Fibroblast of lung (primary cell): ENCODE measurements around the gene MRPS31.

Source experiments
- EZH2 ChIP-seq: IDR thresholded peaks from 2 replicates; pipeline ENCODE4 v1.5.1; 2012; ENCODE audit warnings: low read length, control low read depth, mild to moderate bottlenecking; ENCODE audit errors: missing control alignments
- TF ChIP-seq, protein P1 (sequence below), 2 donors: IDR thresholded peaks in 1 of 2; conservative IDR thresholded peaks in 1 of 2; 1 replicate in 1 of 2; 2 replicates in 1 of 2; pipeline ENCODE4 v1.5.1; 2011 to 2012; ENCODE audit warnings: low read length in 2 of 2, control low read depth in 1 of 2, inconsistent platforms in 1 of 2, low read depth in 1 of 2, mild to moderate bottlenecking in 1 of 2

DNA sequence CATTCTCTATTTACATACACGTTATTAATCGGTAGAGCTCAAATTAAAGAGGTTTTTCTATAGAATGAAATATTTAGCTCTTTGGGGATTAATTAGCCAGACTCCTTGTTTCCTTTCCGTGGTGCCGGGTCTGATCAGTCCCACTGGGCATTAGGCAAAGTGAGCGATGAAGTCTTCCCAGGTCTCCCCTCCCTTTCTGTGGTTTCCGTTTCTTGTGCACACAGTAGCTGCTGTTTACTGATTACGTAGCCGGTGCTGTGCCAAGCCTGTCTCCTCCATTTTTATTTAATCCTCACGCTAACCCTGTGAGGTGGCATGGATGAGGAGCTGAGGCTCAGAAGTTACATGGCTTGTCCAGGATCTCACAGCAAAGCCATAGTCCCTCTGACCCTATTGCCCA is 27.4 kb upstream of the MRPS31 start:
- TF ChIP-seq, protein P1, sequence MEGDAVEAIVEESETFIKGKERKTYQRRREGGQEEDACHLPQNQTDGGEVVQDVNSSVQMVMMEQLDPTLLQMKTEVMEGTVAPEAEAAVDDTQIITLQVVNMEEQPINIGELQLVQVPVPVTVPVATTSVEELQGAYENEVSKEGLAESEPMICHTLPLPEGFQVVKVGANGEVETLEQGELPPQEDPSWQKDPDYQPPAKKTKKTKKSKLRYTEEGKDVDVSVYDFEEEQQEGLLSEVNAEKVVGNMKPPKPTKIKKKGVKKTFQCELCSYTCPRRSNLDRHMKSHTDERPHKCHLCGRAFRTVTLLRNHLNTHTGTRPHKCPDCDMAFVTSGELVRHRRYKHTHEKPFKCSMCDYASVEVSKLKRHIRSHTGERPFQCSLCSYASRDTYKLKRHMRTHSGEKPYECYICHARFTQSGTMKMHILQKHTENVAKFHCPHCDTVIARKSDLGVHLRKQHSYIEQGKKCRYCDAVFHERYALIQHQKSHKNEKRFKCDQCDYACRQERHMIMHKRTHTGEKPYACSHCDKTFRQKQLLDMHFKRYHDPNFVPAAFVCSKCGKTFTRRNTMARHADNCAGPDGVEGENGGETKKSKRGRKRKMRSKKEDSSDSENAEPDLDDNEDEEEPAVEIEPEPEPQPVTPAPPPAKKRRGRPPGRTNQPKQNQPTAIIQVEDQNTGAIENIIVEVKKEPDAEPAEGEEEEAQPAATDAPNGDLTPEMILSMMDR (conservative IDR thresholded peaks at IDR 0.05 in 1 of 2, IDR thresholded peaks at IDR 0.05 in 1 of 2; ENCODE audit: low read depth in 1 of 2, low read length in 2 of 2), result no peak
- TF ChIP-seq EZH2, result no peak
